PC-3 (cell line): ENCODE results near the gene NEUROG1. TPM values are rescaled to one million over a fixed set of nuclear protein-coding genes. Genes with fewer than 3 reads are reported as not detected.

ENCODE experiments used
- ATAC-seq: fragments of 200-7000 bp; cut with Tn5 transposase; 2 replicates; pipeline ENCODE4 v1.9.1; 2020; ENCODE audit warnings: mild to moderate bottlenecking, moderate library complexity
- BruUV-seq: library from RNA; stranded (reverse); fragments of 400-500 nt; replicated peaks from 2 replicates; lab custom pipeline; 2021; lab: Mats Ljungman, UMichigan
- CTCF ChIA-PET: fragments of 300-600 bp; sonication (Branson Sonifier 250); formaldehyde crosslinking; loops from one replicate; lab custom pipeline; 2022; ENCODE audit warnings: antibody characterized with exemption; lab: Charles Lee
- POLR2A ChIA-PET: fragments of 300-600 bp; sonication (Branson Sonifier 250); formaldehyde crosslinking; loops from one replicate; lab custom pipeline; 2022; ENCODE audit warnings: antibody characterized with exemption; ENCODE audit not compliant: unreplicated experiment; lab: Charles Lee
- DNase-seq: peaks from one replicate; pipeline ENCODE4 v3.0.0-alpha.2; 2015
- H2AFZ ChIP-seq: fragments of 300-600 bp; sonication (generic); 2 replicates; pipeline ENCODE4 v1.6.0; 2016; ENCODE audit warnings: antibody characterized with exemption, low read length
- H3F3A ChIP-seq: fragments of 300-600 bp; sonication (generic); one replicate; pipeline ENCODE4 v1.6.0; 2017; ENCODE audit warnings: antibody characterized with exemption, low read length, control low read depth, mild to moderate bottlenecking; ENCODE audit not compliant: unreplicated experiment
- H3K27ac ChIP-seq: fragments of 300-600 bp; sonication (generic); 2 replicates; pipeline ENCODE4 v1.5.1; 2016; ENCODE audit warnings: mild to moderate bottlenecking, low read length
- H3K27me3 ChIP-seq: fragments of 300-600 bp; sonication (generic); 2 replicates; pipeline ENCODE4 v1.6.1; 2016; ENCODE audit warnings: low read length, mixed read lengths
- H3K36me3 ChIP-seq: fragments of 300-600 bp; sonication (generic); 2 replicates; pipeline ENCODE4 v1.6.1; 2016; ENCODE audit warnings: low read depth, mixed run types, low read length, mixed read lengths
- H3K4me1 ChIP-seq: fragments of 300-600 bp; sonication (generic); 2 replicates; pipeline ENCODE4 v1.5.1; 2016; ENCODE audit warnings: low read length; ENCODE audit not compliant: insufficient read depth
- H3K4me2 ChIP-seq: fragments of 300-600 bp; sonication (generic); 2 replicates; pipeline ENCODE4 v1.6.0; 2016; ENCODE audit warnings: low read length
- H3K4me3 ChIP-seq: fragments of 300-600 bp; sonication (generic); 2 replicates; pipeline ENCODE4 v1.5.1; 2016; ENCODE audit warnings: mild to moderate bottlenecking, low read length, mixed read lengths
- H3K79me2 ChIP-seq: fragments of 300-600 bp; sonication (generic); 2 replicates; pipeline ENCODE4 v1.6.1; 2017; ENCODE audit warnings: low read length, mixed read lengths
- H3K9ac ChIP-seq: fragments of 300-600 bp; sonication (generic); 2 replicates; pipeline ENCODE4 v1.6.0; 2016; ENCODE audit warnings: mild to moderate bottlenecking, low read length
- H3K9me2 ChIP-seq: fragments of 300-600 bp; sonication (generic); replicated peaks from 2 replicates; pipeline ENCODE4 v1.6.1; 2016; ENCODE audit warnings: mixed run types, low read length, mixed read lengths
- H3K9me3 ChIP-seq: fragments of 300-600 bp; sonication (generic); 2 replicates; pipeline ENCODE4 v1.6.1; 2016; ENCODE audit warnings: low read length, mixed read lengths
- H4K20me1 ChIP-seq: fragments of 300-600 bp; sonication (generic); 2 replicates; pipeline ENCODE4 v1.6.1; 2016; ENCODE audit warnings: low read length, mixed read lengths
- EZH2 ChIP-seq: fragments of 300-600 bp; sonication (generic); IDR thresholded peaks from one replicate; pipeline ENCODE4 v1.6.1; 2017; ENCODE audit warnings: antibody characterized with exemption, mild to moderate bottlenecking, low read length; ENCODE audit not compliant: unreplicated experiment
- EZH2phosphoT487 ChIP-seq: fragments of 300-600 bp; sonication (generic); IDR thresholded peaks from 2 replicates; pipeline ENCODE4 v1.6.1; 2018; ENCODE audit warnings: mild to moderate bottlenecking, antibody characterized with exemption, low read length, borderline replicate concordance
- intact Hi-C: fragments of 100-400 bp; cut with micrococcal nuclease; formaldehyde crosslinking; loops from 2 replicates; pipeline ENCODE4 v1.9.0; 2023
- total RNA-seq: library from RNA; depleted of rRNA; stranded (reverse); fragments of >200 nt; gene quantifications from 2 replicates; pipeline ENCODE4 v1.2.3, GENCODE V29; 2014
- TF ChIP-seq, protein P1 (sequence below): fragments of 300-600 bp; sonication (generic); conservative IDR thresholded peaks from 2 replicates; pipeline ENCODE4 v1.5.1; 2017; ENCODE audit warnings: antibody characterized with exemption, low read depth, mild to moderate bottlenecking, low read length

NEUROG1 gene
- total RNA-seq, 1 experiment from 2014 or later, result not detected

DNA sequence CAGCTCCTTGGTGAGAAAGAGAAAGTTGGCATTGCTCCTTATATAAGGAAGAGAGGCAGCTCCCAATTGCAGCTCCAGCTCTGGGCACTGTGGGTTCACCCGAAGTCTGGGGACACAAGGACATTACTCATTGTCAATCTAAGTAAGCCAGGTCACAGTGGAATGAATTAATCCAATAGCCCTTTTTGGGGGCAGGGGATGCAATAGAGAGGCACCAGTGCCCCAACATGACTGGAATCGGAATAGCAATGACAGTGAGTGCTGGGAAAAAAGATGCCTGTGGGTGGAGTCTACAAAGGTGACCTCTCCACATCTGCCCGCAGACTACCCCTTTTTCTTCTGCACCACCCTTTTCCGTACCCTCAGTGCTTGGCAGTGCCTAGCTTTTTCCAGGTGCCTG, 11.1 kb upstream of the NEUROG1 start:
- Histone ChIP-seq H3K4me3 (no peak overlapping the region), H3K4me2 (no peak overlapping the region), H3K9me2 (no peaks in the 10 kb centered on the region), H3K79me2 (no peaks in the 10 kb centered on the region), H3F3A (no peaks in the 10 kb centered on the region), H2AFZ (no peak overlapping the region), H3K27me3 (no peaks in the 10 kb centered on the region), H3K9ac (no peak overlapping the region), H3K9me3 (no peaks in the 10 kb centered on the region), H3K4me1 (no peaks in the 10 kb centered on the region), H3K27ac (no peak overlapping the region), H4K20me1 (no peaks in the 10 kb centered on the region), H3K36me3 (no peaks in the 10 kb centered on the region)
- no TSS peak for BruUV-seq
- ATAC-seq, result no peak
- DNase-seq, result no peak
- TF ChIP-seq EZH2phosphoT487 (no peak), EZH2 (no peak)
- TF ChIP-seq, protein P1, sequence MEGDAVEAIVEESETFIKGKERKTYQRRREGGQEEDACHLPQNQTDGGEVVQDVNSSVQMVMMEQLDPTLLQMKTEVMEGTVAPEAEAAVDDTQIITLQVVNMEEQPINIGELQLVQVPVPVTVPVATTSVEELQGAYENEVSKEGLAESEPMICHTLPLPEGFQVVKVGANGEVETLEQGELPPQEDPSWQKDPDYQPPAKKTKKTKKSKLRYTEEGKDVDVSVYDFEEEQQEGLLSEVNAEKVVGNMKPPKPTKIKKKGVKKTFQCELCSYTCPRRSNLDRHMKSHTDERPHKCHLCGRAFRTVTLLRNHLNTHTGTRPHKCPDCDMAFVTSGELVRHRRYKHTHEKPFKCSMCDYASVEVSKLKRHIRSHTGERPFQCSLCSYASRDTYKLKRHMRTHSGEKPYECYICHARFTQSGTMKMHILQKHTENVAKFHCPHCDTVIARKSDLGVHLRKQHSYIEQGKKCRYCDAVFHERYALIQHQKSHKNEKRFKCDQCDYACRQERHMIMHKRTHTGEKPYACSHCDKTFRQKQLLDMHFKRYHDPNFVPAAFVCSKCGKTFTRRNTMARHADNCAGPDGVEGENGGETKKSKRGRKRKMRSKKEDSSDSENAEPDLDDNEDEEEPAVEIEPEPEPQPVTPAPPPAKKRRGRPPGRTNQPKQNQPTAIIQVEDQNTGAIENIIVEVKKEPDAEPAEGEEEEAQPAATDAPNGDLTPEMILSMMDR, result no peak
- intact Hi-C loops, result no loop called here
- ChIA-PET POLR2A (no interaction called here), CTCF (no interaction called here)

DNA sequence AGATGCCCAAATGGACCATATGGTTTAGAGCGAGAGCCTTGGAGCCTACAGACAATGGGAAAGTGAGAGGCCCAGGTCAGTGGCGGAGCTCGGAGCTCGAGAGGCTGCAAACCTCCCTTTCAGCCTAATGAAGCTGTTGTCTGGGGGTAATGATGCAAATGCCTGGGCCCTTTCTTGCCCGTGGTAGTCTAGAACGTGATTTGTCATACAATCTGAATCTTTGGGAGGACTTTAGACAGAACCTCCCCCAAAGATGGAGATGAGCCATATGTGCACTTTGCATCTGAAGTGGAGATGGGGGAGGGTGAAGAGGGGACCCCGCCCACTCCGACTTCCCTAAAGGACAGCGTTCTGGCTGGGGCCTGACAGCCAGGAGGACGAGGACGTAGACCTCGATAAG, 10.3 kb upstream of the NEUROG1 start:
- H3K79me2 ChIP-seq, result no peaks in the 10 kb centered on the region
- no peak for DNase-seq
- CTCF ChIA-PET, result no interaction called here
- POLR2A ChIA-PET, result no interaction called here
- H3K4me3 ChIP-seq, result no peak overlapping the region
- no peak overlapping the region for H3K4me2 ChIP-seq
- ATAC-seq, result no peak
- no peaks in the 10 kb centered on the region for H3K4me1 ChIP-seq
- BruUV-seq, result no TSS peak
- no peaks in the 10 kb centered on the region for H3K9me3 ChIP-seq
- H3F3A ChIP-seq, result no peaks in the 10 kb centered on the region
- H2AFZ ChIP-seq, result no peak overlapping the region
- no peaks in the 10 kb centered on the region for H3K36me3 ChIP-seq
- intact Hi-C loops, result no loop called here
- TF ChIP-seq, protein P1, result no peak
- no peak for TF ChIP-seq EZH2
- no peak for TF ChIP-seq EZH2phosphoT487
- H3K9me2 ChIP-seq, result no peaks in the 10 kb centered on the region
- H3K27ac ChIP-seq, result no peak overlapping the region
- no peak overlapping the region for H3K9ac ChIP-seq
- H4K20me1 ChIP-seq, result no peaks in the 10 kb centered on the region
- H3K27me3 ChIP-seq, result no peaks in the 10 kb centered on the region

DNA sequence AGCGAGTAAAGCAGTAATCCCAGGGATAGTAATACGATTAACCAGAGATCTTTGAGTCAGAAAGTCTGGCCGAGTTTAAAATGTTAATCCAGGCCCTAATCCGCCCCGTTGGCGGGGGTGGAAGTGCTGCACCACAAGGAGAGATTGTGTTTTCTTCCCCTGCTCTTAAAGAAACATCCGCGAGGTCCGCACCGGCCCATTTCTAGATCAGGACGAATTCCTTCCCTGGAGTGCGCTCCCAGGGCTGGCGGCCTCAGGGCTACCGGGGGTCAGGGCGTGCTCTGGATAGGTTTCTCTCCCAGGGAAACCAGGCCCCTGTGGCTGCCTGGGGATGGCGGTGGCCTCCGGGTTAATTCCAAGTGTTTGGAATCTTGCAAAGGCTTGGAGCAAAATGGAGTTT, 9.3 kb upstream of the NEUROG1 start:
- H3K4me3 ChIP-seq, result no peak overlapping the region
- ChIA-PET CTCF (no interaction called here), POLR2A (no interaction called here)
- H3K27ac ChIP-seq, result no peak overlapping the region
- no peaks in the 10 kb centered on the region for H3K4me1 ChIP-seq
- no peaks in the 10 kb centered on the region for H3K36me3 ChIP-seq
- no peaks in the 10 kb centered on the region for H3K79me2 ChIP-seq
- H3F3A ChIP-seq, result no peaks in the 10 kb centered on the region
- H3K4me2 ChIP-seq, result no peak overlapping the region
- TF ChIP-seq EZH2phosphoT487 (no peak), EZH2 (no peak)
- TF ChIP-seq, protein P1, result no peak
- no peaks in the 10 kb centered on the region for H4K20me1 ChIP-seq
- intact Hi-C loops, result no loop called here
- H3K9me3 ChIP-seq, result no peaks in the 10 kb centered on the region
- ATAC-seq, result no peak
- no peaks in the 10 kb centered on the region for H3K9me2 ChIP-seq
- BruUV-seq, result no TSS peak
- no peak for DNase-seq
- 0 out of 2 replicates have a peak, but pooled peaks cover 9% of the 10 kb centered on the region for H3K27me3 ChIP-seq
- H3K9ac ChIP-seq, result no peak overlapping the region
- no peak overlapping the region for H2AFZ ChIP-seq
